ENCODE data around the gene LRP5.

DNA sequence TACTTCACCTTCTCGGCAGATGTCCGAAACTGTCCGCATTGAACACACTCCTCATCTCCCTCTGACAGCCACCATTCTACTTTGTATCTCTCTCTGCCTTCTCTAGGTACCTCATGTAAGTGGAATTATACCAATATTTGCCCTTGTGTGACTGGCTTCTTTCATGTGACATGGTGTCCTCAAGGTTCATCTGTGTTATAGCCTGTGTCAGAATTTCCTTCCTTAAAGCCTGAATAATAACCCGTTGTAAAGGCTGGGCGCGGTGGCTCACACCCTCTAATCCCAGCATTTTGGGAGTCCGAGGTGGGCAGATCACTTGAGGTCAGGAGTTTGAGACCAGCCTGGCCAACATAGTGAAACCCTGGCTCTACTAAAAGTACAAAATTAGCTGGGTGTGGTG, 107.8 kb downstream of the LRP5 start:
- TF ChIP-seq, protein P1, sequence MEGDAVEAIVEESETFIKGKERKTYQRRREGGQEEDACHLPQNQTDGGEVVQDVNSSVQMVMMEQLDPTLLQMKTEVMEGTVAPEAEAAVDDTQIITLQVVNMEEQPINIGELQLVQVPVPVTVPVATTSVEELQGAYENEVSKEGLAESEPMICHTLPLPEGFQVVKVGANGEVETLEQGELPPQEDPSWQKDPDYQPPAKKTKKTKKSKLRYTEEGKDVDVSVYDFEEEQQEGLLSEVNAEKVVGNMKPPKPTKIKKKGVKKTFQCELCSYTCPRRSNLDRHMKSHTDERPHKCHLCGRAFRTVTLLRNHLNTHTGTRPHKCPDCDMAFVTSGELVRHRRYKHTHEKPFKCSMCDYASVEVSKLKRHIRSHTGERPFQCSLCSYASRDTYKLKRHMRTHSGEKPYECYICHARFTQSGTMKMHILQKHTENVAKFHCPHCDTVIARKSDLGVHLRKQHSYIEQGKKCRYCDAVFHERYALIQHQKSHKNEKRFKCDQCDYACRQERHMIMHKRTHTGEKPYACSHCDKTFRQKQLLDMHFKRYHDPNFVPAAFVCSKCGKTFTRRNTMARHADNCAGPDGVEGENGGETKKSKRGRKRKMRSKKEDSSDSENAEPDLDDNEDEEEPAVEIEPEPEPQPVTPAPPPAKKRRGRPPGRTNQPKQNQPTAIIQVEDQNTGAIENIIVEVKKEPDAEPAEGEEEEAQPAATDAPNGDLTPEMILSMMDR (IDR thresholded peaks at IDR 0.05) = no peak
- TF ChIP-seq FOXK1 (CRISPR knock-in tag; IDR thresholded peaks at IDR 0.05) (no peak), ZNF263 (CRISPR knock-in tag; IDR thresholded peaks at IDR 0.05; ENCODE audit: low read depth) (no peak), USF1 (CRISPR knock-in tag; IDR thresholded peaks at IDR 0.05) (no peak), SMAD3 (CRISPR knock-in tag; IDR thresholded peaks at IDR 0.05; ENCODE audit: borderline replicate concordance) (no peak), ZBTB43 (CRISPR knock-in tag; IDR thresholded peaks at IDR 0.05) (no peak), CREB1 (CRISPR knock-in tag; IDR thresholded peaks at IDR 0.05) (no peak), NFE2L1 (CRISPR knock-in tag; IDR thresholded peaks at IDR 0.05) (no peak)
- TF ChIP-seq, protein P2, sequence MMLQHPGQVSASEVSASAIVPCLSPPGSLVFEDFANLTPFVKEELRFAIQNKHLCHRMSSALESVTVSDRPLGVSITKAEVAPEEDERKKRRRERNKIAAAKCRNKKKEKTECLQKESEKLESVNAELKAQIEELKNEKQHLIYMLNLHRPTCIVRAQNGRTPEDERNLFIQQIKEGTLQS (CRISPR knock-in tag; conservative IDR thresholded peaks at IDR 0.05) = no peak
- TF ChIP-seq, protein P3, sequence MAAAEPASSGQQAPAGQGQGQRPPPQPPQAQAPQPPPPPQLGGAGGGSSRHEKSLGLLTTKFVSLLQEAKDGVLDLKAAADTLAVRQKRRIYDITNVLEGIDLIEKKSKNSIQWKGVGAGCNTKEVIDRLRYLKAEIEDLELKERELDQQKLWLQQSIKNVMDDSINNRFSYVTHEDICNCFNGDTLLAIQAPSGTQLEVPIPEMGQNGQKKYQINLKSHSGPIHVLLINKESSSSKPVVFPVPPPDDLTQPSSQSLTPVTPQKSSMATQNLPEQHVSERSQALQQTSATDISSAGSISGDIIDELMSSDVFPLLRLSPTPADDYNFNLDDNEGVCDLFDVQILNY (CRISPR knock-in tag; IDR thresholded peaks at IDR 0.05) = no peak
- TF ChIP-seq, protein P4, sequence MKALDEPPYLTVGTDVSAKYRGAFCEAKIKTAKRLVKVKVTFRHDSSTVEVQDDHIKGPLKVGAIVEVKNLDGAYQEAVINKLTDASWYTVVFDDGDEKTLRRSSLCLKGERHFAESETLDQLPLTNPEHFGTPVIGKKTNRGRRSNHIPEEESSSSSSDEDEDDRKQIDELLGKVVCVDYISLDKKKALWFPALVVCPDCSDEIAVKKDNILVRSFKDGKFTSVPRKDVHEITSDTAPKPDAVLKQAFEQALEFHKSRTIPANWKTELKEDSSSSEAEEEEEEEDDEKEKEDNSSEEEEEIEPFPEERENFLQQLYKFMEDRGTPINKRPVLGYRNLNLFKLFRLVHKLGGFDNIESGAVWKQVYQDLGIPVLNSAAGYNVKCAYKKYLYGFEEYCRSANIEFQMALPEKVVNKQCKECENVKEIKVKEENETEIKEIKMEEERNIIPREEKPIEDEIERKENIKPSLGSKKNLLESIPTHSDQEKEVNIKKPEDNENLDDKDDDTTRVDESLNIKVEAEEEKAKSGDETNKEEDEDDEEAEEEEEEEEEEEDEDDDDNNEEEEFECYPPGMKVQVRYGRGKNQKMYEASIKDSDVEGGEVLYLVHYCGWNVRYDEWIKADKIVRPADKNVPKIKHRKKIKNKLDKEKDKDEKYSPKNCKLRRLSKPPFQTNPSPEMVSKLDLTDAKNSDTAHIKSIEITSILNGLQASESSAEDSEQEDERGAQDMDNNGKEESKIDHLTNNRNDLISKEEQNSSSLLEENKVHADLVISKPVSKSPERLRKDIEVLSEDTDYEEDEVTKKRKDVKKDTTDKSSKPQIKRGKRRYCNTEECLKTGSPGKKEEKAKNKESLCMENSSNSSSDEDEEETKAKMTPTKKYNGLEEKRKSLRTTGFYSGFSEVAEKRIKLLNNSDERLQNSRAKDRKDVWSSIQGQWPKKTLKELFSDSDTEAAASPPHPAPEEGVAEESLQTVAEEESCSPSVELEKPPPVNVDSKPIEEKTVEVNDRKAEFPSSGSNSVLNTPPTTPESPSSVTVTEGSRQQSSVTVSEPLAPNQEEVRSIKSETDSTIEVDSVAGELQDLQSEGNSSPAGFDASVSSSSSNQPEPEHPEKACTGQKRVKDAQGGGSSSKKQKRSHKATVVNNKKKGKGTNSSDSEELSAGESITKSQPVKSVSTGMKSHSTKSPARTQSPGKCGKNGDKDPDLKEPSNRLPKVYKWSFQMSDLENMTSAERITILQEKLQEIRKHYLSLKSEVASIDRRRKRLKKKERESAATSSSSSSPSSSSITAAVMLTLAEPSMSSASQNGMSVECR (CRISPR knock-in tag; IDR thresholded peaks at IDR 0.05; ENCODE audit: borderline replicate concordance) = no peak
- TF ChIP-seq, protein P5, sequence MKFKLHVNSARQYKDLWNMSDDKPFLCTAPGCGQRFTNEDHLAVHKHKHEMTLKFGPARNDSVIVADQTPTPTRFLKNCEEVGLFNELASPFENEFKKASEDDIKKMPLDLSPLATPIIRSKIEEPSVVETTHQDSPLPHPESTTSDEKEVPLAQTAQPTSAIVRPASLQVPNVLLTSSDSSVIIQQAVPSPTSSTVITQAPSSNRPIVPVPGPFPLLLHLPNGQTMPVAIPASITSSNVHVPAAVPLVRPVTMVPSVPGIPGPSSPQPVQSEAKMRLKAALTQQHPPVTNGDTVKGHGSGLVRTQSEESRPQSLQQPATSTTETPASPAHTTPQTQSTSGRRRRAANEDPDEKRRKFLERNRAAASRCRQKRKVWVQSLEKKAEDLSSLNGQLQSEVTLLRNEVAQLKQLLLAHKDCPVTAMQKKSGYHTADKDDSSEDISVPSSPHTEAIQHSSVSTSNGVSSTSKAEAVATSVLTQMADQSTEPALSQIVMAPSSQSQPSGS (CRISPR knock-in tag; IDR thresholded peaks at IDR 0.05; ENCODE audit: borderline replicate concordance, low read depth) = no peak

Data from WTC11 (cell line).